GM12878 (cell line): Measurements from ENCODE around the gene ITGAL. TPM values are rescaled to one million over a fixed set of nuclear protein-coding genes. Genes with fewer than 3 reads are reported as not detected.

ENCODE experiments used
- ATAC-seq: fragments of 200-7000 bp; cut with Tn5 transposase; 3 replicates; pipeline ENCODE4 v1.9.1; 2020; ENCODE audit warnings: mild to moderate bottlenecking, moderate library complexity
- BruUV-seq: library from RNA; stranded (reverse); fragments of 400-500 nt; replicated peaks from 2 replicates; lab custom pipeline; 2021; lab: Mats Ljungman, UMichigan
- CTCF ChIA-PET: fragments of 300-600 bp; sonication (Branson Sonifier 250); formaldehyde crosslinking; extraction: SDS; loops from one replicate; lab custom pipeline; 2021; ENCODE audit warnings: inconsistent platforms; lab: Yijun Ruan, JAX
- POLR2A ChIA-PET: fragments of 350-600 bp; formaldehyde crosslinking; extraction: SDS; loops from one replicate; lab custom pipeline; 2021; ENCODE audit warnings: inconsistent platforms; lab: Charles Lee
- RAD21 ChIA-PET: fragments of 300-600 bp; sonication (Branson Sonifier 250); formaldehyde crosslinking; loops from one replicate; lab custom pipeline; 2023; ENCODE audit warnings: antibody characterized with exemption; ENCODE audit not compliant: unreplicated experiment; lab: Charles Lee
- SMC1A ChIA-PET: fragments of 300-600 bp; sonication (Branson Sonifier 250); formaldehyde crosslinking; loops from one replicate; lab custom pipeline; 2023; ENCODE audit not compliant: unreplicated experiment, uncharacterized antibody; lab: Charles Lee
- DNase-seq: peaks from one replicate; pipeline ENCODE4 v3.0.0-alpha.2; 2011; ENCODE audit warnings: low read depth, low spot score
- FAIRE-seq: peaks from 3 replicates; lab custom pipeline; 2011; peaks lifted over from hg19 to GRCh38; lab: Jason Lieb, UNC
- H2AFZ ChIP-seq: 2 replicates; pipeline ENCODE4 v1.6.0; 2011; ENCODE audit warnings: low read depth, low read length, control low read depth; ENCODE audit not compliant: control insufficient read depth
- H3K27ac ChIP-seq: 2 replicates; pipeline ENCODE4 v1.5.1; 2011; ENCODE audit warnings: control low read depth; ENCODE audit not compliant: control insufficient read depth, insufficient read depth
- H3K27me3 ChIP-seq, 2 experiments: replicated peaks in 1 of 2; 2 replicates each; pipeline versions ENCODE4 v1.6.0 to v1.6.1; 2011; ENCODE audit warnings: low read length in 1 of 2; ENCODE audit not compliant: control insufficient read depth in 2 of 2, insufficient read depth in 2 of 2
- H3K36me3 ChIP-seq, 2 experiments: 2 replicates each; pipeline ENCODE4 v1.5.1; 2011; ENCODE audit warnings: low read length in 1 of 2; ENCODE audit not compliant: control insufficient read depth in 2 of 2, insufficient read depth in 2 of 2
- H3K4me1 ChIP-seq: 2 replicates; pipeline ENCODE4 v1.6.1; 2011; ENCODE audit warnings: mild to moderate bottlenecking, low read length, moderate library complexity, mixed read lengths; ENCODE audit not compliant: control insufficient read depth, insufficient read depth
- H3K4me2 ChIP-seq: 2 replicates; pipeline ENCODE4 v1.6.0; 2011; ENCODE audit warnings: control low read depth; ENCODE audit not compliant: control insufficient read depth, insufficient read depth
- H3K4me3 ChIP-seq: fragments of 200-600 bp; sonication (generic); 2 replicates; pipeline ENCODE4 v1.5.1; 2016
- H3K79me2 ChIP-seq: 2 replicates; pipeline ENCODE4 v1.6.0; 2011; ENCODE audit warnings: low read length; ENCODE audit not compliant: control insufficient read depth, insufficient read depth
- H3K9ac ChIP-seq: 2 replicates; pipeline ENCODE4 v1.8.0; 2011; ENCODE audit warnings: low read length, control low read depth, mixed read lengths; ENCODE audit not compliant: control insufficient read depth, insufficient read depth
- H3K9me3 ChIP-seq: replicated peaks from 3 replicates; pipeline ENCODE4 v1.5.1; 2011; ENCODE audit warnings: mild to moderate bottlenecking, low read length; ENCODE audit not compliant: control insufficient read depth, insufficient read depth
- H4K20me1 ChIP-seq: 2 replicates; pipeline ENCODE4 v1.6.0; 2011; ENCODE audit not compliant: control insufficient read depth, insufficient read depth
- CEBPB ChIP-seq, 2 experiments: fragments of 150-350 bp in 1 of 2; IDR thresholded peaks; 2 replicates each; pipeline ENCODE4 v1.6.1; 2012 to 2014; ENCODE audit warnings: low read depth in 2 of 2, low read length in 2 of 2, borderline replicate concordance in 1 of 2, inconsistent platforms in 1 of 2
- CREM ChIP-seq: IDR thresholded peaks from 2 replicates; pipeline ENCODE4 v1.6.1; 2014; ENCODE audit warnings: antibody characterized with exemption, low read depth
- NFXL1 ChIP-seq: fragments of 450-650 bp; IDR thresholded peaks from 2 replicates; pipeline ENCODE4 v1.6.1; 2017; ENCODE audit warnings: antibody characterized with exemption, mild to moderate bottlenecking, borderline replicate concordance
- NR2F1 ChIP-seq: fragments of 450-650 bp; conservative IDR thresholded peaks from 2 replicates; pipeline ENCODE4 v1.6.1; 2017; ENCODE audit warnings: mild to moderate bottlenecking
- POLR2A ChIP-seq: IDR thresholded peaks from 2 replicates; pipeline ENCODE4 v1.6.1; 2011; ENCODE audit warnings: low read depth, mild to moderate bottlenecking, low read length
- RCOR1 ChIP-seq: conservative IDR thresholded peaks from 2 replicates; pipeline ENCODE4 v1.6.1; 2012; ENCODE audit warnings: low read depth, low read length, improper control_type of control experiment
- RELA ChIP-seq: fragments of 450-650 bp; IDR thresholded peaks from 2 replicates; pipeline ENCODE4 v1.8.0; 2014; ENCODE audit warnings: borderline replicate concordance; ENCODE audit not compliant: partially characterized antibody
- WGBS: methylation state at CpG from one replicate; pipeline ENCODE4 v1.1.6; 2016; ENCODE audit warnings: low lambda C conversion rate; ENCODE audit not compliant: insufficient replicate concordance, insufficient coverage; ENCODE audit errors: missing lambda C conversion rate; 5-methylcytosine and 5-hydroxymethylcytosine counted together
- in situ Hi-C: fragments of 300-500 bp; cut with MboI; formaldehyde crosslinking; loops from 9 replicates; pipeline ENCODE4 v1.14.3; 2018; ENCODE audit warnings: mixed read lengths
- intact Hi-C: fragments of 100-400 bp; cut with micrococcal nuclease; formaldehyde crosslinking; loops from one replicate; pipeline ENCODE4 v1.14.2; 2022; ENCODE audit not compliant: unreplicated experiment
- polyA plus RNA-seq, 11 experiments: library from polyadenylated mRNA; depleted of rRNA in 4 of 11; unstranded in 6 of 11; stranded (reverse) in 5 of 11; fragments of >200 nt; fragmentation: Nextera tagmentation in 4 of 11; fragmentation: Illumina TruSeq in 1 of 11; extraction: Ambion mirVana in 4 of 11; extraction: Trizol in 1 of 11; gene quantifications; 1 replicate in 1 of 11; 2 replicates in 10 of 11; pipeline versions ENCODE4 v1.2.1 to v1.2.3, GENCODE V29; 2011 to 2016; ENCODE audit warnings: inconsistent platforms in 2 of 11, missing spikeins in 2 of 11, low read depth in 1 of 11
- total RNA-seq, 4 experiments: library from RNA; depleted of rRNA in 3 of 4; stranded (reverse); fragments of >200 nt in 3 of 4; fragmentation: Illumina TruSeq in 1 of 4; extraction: Trizol in 1 of 4; gene quantifications; 2 replicates each; pipeline versions ENCODE4 v1.2.1 to v1.2.3, GENCODE V29; 2013 to 2021
- TF ChIP-seq, protein P1 (sequence below): fragments of 450-650 bp; IDR thresholded peaks from 2 replicates; pipeline ENCODE4 v1.6.1; 2017; ENCODE audit warnings: borderline replicate concordance
- TF ChIP-seq, protein P2 (sequence below): fragments of 450-650 bp; formaldehyde crosslinking; IDR thresholded peaks from 2 replicates; pipeline ENCODE4 v1.4.0; 2020; ENCODE audit warnings: mild to moderate bottlenecking, moderate library complexity

ITGAL gene
- total and polyA plus RNA-seq, 10 of the 15 experiments (the other 5 are each of a cell fraction or from before 2014, with no cell fraction given): 10.7 to 170 (median 96.9) TPM

DNA sequence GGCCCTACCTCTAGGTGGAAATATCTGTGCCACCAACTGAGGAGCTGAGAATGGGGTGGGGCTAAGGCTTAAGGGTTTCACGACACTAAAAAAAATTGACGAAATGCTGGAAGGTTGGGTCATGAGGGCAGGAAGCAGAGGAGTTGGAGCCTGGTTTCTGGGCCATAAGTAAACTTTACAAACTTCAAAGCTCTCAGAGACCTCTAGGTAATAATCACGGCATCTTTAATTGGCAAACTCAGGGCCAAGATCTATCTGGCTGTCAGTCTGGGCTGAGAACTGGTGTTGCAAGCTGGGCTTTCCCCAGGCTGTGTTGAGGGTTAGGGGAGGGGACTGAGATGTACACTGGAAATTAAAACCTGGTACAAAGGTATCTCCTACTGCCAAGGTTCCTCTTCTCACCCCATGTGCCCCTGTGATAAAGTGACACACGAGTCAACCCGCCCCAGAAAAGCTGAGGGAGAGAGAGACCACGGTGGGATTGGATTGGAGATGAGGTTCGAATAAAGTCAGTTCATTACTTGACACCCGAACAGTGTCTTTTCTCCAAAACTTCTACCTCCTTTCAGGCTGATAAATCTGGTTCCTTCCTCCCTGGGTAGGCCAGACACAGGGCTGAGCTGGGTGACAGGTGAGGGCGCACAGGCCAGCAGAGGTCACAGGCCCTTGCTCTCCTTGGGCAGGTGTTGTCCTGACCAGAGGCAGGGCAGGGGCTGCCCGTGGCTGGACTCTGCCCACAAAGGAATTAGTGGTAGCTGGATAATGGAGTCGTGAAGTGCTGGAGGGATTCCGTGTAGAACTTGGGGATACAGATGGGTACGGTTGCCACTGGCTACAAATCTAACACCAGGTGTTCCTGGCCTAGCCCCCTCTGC is 57.9 kb downstream of the ITGAL start:
- intact Hi-C loops: no loop called here
- BruUV-seq: no TSS peak
- Histone ChIP-seq H3K36me3 (peaks cover 2 to 3% of the 10 kb centered on the region in 2 experiments; a peak in 1 of 4 replicates), H3K4me1 (peaks cover 15% of the 10 kb centered on the region), H3K9ac (no peak overlapping the region), H3K27ac (no peak overlapping the region), H3K4me3 (no peak overlapping the region), H4K20me1 (no peaks in the 10 kb centered on the region), H3K79me2 (peaks cover 20% of the 10 kb centered on the region), H3K9me3 (no peaks in the 10 kb centered on the region), H2AFZ (no peak overlapping the region), H3K27me3 (no peaks in the 10 kb centered on the region), H3K4me2 (no peak overlapping the region)
- ATAC-seq (no peak), FAIRE-seq (no peak), DNase-seq (no peak)
- TF ChIP-seq POLR2A (no peak), CEBPB (IDR thresholded peaks at IDR 0.05; ENCODE audit: borderline replicate concordance in 1 of 2, low read depth in 2 of 2, low read length in 2 of 2) (no peak), NR2F1 (no peak), CREM (no peak), NFXL1 (no peak), RCOR1 (no peak), RELA (no peak)
- TF ChIP-seq, protein P1, sequence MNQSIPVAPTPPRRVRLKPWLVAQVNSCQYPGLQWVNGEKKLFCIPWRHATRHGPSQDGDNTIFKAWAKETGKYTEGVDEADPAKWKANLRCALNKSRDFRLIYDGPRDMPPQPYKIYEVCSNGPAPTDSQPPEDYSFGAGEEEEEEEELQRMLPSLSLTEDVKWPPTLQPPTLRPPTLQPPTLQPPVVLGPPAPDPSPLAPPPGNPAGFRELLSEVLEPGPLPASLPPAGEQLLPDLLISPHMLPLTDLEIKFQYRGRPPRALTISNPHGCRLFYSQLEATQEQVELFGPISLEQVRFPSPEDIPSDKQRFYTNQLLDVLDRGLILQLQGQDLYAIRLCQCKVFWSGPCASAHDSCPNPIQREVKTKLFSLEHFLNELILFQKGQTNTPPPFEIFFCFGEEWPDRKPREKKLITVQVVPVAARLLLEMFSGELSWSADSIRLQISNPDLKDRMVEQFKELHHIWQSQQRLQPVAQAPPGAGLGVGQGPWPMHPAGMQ: no peak
- TF ChIP-seq, protein P2, sequence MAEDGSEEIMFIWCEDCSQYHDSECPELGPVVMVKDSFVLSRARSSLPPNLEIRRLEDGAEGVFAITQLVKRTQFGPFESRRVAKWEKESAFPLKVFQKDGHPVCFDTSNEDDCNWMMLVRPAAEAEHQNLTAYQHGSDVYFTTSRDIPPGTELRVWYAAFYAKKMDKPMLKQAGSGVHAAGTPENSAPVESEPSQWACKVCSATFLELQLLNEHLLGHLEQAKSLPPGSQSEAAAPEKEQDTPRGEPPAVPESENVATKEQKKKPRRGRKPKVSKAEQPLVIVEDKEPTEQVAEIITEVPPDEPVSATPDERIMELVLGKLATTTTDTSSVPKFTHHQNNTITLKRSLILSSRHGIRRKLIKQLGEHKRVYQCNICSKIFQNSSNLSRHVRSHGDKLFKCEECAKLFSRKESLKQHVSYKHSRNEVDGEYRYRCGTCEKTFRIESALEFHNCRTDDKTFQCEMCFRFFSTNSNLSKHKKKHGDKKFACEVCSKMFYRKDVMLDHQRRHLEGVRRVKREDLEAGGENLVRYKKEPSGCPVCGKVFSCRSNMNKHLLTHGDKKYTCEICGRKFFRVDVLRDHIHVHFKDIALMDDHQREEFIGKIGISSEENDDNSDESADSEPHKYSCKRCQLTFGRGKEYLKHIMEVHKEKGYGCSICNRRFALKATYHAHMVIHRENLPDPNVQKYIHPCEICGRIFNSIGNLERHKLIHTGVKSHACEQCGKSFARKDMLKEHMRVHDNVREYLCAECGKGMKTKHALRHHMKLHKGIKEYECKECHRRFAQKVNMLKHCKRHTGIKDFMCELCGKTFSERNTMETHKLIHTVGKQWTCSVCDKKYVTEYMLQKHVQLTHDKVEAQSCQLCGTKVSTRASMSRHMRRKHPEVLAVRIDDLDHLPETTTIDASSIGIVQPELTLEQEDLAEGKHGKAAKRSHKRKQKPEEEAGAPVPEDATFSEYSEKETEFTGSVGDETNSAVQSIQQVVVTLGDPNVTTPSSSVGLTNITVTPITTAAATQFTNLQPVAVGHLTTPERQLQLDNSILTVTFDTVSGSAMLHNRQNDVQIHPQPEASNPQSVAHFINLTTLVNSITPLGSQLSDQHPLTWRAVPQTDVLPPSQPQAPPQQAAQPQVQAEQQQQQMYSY (CRISPR knock-in tag): no peak
- ChIA-PET POLR2A (interaction anchor here (0.6 to 5.6 kb wide), 8 partner anchors 19 to 1343 kb away, joined by 3 to 36 read pairs (median 4); partner anchors contain the start of genes DCTPP1 and ZNF267), CTCF (interaction anchor here (0.9 to 1.5 kb wide), 6 partner anchors 23 to 113 kb away, joined by 3 to 4 read pairs (median 3); partner anchors contain the start of gene ZNF764), RAD21 (interaction anchor here (0.8 to 1.9 kb wide), 2 partner anchors 27 to 99 kb away, joined by 4 to 7 read pairs; partner anchors contain the start of gene ZNF764), SMC1A (interaction anchor here (0.6 to 1.9 kb wide), 3 partner anchors 63 to 154 kb away, joined by 3 to 7 read pairs (median 3); partner anchors contain the start of gene DCTPP1)
- in situ Hi-C loops: no loop called here
- 94% methylated on average over 13 of the region's 13 CpGs for WGBS
